Measurements from ENCODE around the gene EFNA4. TPM values are rescaled to one million over a fixed set of nuclear protein-coding genes. Genes with fewer than 3 reads are reported as not detected.

EFNA4 gene
- total and polyA plus RNA-seq, 9 of the 15 experiments (the other 6 are each of a cell fraction or from before 2014, with no cell fraction given), result 0.68 to 7.4 (median 6.1) TPM

DNA sequence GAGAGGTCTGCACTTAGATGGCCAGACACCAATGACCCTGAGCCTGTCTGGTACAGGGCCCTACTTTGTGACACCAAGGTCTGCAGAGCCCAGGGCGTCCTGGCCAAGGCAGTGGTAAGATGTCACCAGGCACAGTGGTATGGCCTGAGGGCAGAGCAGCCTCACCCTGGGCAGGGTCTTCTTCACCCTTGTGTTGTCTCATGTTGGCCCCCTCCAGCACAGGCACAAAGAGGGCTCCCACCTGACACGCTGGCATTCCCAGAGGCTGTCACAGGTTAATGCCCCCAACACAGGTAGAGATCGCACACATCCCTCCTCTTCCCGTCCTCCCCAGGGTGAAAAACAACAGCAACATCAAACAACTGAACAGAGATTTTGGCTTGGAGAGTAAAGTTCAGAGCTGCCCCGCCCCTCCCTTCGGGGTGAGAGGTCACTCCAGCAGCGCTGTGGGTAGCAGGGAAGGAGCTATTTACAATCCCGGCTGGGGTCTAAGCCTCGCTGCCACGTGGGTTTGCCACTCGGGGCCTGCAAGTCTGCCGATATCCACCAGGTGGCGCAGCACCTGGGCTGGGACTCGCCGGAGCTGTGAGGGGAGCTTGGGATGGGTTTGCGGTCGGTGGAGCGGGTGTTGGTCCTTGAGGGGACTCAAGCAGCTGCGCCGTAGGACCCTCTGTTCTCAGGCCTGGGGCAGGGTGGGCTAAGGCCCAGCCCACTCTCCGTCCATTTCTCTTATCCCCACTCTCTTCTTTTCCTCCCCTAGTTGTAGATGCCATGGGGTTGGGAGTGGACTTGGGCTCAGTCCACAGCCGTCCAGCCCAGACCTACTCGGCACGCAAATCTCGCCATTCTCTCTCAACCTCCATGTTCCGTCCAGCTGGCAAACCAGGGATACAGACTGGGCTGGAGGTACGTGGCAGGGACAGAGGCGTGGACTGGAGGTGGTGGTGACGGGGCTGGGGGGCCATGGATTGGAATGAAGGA lies 27.8 kb downstream of the EFNA4 start:
- H3K4me1 ChIP-seq (replicated peaks in 1 of 2; ENCODE audit: control insufficient read depth in 2 of 2, insufficient read depth in 2 of 2, low read length in 2 of 2), result peaks cover 12 to 24% of the 10 kb centered on the region in 2 experiments; a peak in 4 of 5 replicates
- 19% methylated on average over 28 of the region's 29 CpGs for WGBS (ENCODE audit: insufficient coverage, low coverage, missing lambda C conversion rate)
- H3K9me1 ChIP-seq (ENCODE audit: control insufficient read depth, insufficient read depth, low read length), result peaks cover 5% of the 10 kb centered on the region
- intact Hi-C loops (cut with micrococcal nuclease), result loop anchor here (1.0 to 10.0 kb wide), 2 partner anchors 76 to 503 kb away; no protein-coding TSS in a partner anchor
- peak; percentile 79 to 92 (median 82) for DNase-seq (ENCODE audit: extremely low read depth in 1 of 4, low spot score in 3 of 4)
- FAIRE-seq, result peak; percentile 95
- ChIA-PET CTCF (ENCODE audit: low intra/inter-chr PET ratio) (interaction anchor here (0.7 to 2.6 kb wide), 4 partner anchors 29 to 133 kb away, joined by 3 to 59 read pairs (median 5); partner anchors contain the start of gene KRTCAP2), POLR2A (interaction anchor here (0.6 to 1.5 kb wide), 10 partner anchors 11 to 105 kb away, joined by 3 to 9 read pairs (median 3); partner anchors contain the start of genes KRTCAP2 and SLC50A1)
- H3K36me3 ChIP-seq (ENCODE audit: control insufficient read depth, insufficient read depth, low read length), result peaks cover 6% of the 10 kb centered on the region; the same call in 1 of the 3 replicates
- peak overlapping the region; percentile 34 to 87; a peak in 3 of 4 replicates for H3K9ac ChIP-seq (ENCODE audit: insufficient read depth in 1 of 2, low read depth in 2 of 2, low read length in 2 of 2)
- peak overlapping the region; percentile 66 for H3K4me2 ChIP-seq (ENCODE audit: insufficient read depth, low read length)
- in situ Hi-C loops (cut with MboI), result loop anchor here (5.0 to 10.0 kb wide), 2 partner anchors 76 to 503 kb away; no protein-coding TSS in a partner anchor
- H3K79me2 ChIP-seq (ENCODE audit: control insufficient read depth, insufficient read depth, low read length), result no peaks in the 10 kb centered on the region; the same call in 2 of the 3 replicates
- peak; percentile 89 for ATAC-seq
- H3K9me3 ChIP-seq (replicated peaks; ENCODE audit: control insufficient read depth, insufficient read depth, low read depth, low read length), result no peaks in the 10 kb centered on the region
- H3K27me3 ChIP-seq (ENCODE audit: control insufficient read depth in 2 of 2, insufficient read depth in 2 of 2, low read length in 2 of 2), result peaks cover 0 to 3% of the 10 kb centered on the region in 2 experiments; a peak in 1 of 5 replicates
- no TSS peak for BruUV-seq (replicated peaks)
- no peaks in the 10 kb centered on the region for H4K20me1 ChIP-seq (replicated peaks; ENCODE audit: control insufficient read depth, insufficient read depth, low read length)
- H3K4me3 ChIP-seq, result no peak overlapping the region
- H3K27ac ChIP-seq (ENCODE audit: extremely low read depth, low read depth, low read length), result no peak overlapping the region
- H2AFZ ChIP-seq (ENCODE audit: low read depth, low read length), result peak overlapping the region; percentile 99
- no peak for TF ChIP-seq KAT8 (IDR thresholded peaks at IDR 0.05; ENCODE audit: low read depth)
- TF ChIP-seq CCAR2 (IDR thresholded peaks at IDR 0.05; ENCODE audit: low read depth, low read length), result no peak
- no peak for TF ChIP-seq SREBF1 (IDR thresholded peaks at IDR 0.05; ENCODE audit: borderline replicate concordance, low read depth, low read length)
- no peak for TF ChIP-seq SMAD2 (IDR thresholded peaks at IDR 0.05; ENCODE audit: low read depth, low read length)
- TF ChIP-seq POLR3A (IDR thresholded peaks at IDR 0.05; ENCODE audit: borderline replicate concordance, extremely low read depth, insufficient read depth, insufficient read length), result no peak
- TF ChIP-seq ZNF165 (CRISPR knock-in tag; IDR thresholded peaks at IDR 0.05; ENCODE audit: borderline replicate concordance), result no peak
- TF ChIP-seq CHD4 (IDR thresholded peaks at IDR 0.05; ENCODE audit: insufficient read depth, insufficient replicate concordance, low read depth, low read length, poor library complexity, severe bottlenecking), result no peak
- 0 out of 2 replicates have a peak, but pooled peaks have one; percentile 4 for TF ChIP-seq KLF16 (IDR thresholded peaks at IDR 0.05)
- no peak for TF ChIP-seq FOXM1 (IDR thresholded peaks at IDR 0.05; ENCODE audit: low read depth)
- TF ChIP-seq FOXM1 (CRISPR knock-in tag; IDR thresholded peaks at IDR 0.05; ENCODE audit: low read depth), result no peak
- TF ChIP-seq MNT (conservative IDR thresholded peaks at IDR 0.05), result peak; percentile 90 to 92
- TF ChIP-seq HMBOX1 (IDR thresholded peaks at IDR 0.05), result no peak
- TF ChIP-seq, protein P1, sequence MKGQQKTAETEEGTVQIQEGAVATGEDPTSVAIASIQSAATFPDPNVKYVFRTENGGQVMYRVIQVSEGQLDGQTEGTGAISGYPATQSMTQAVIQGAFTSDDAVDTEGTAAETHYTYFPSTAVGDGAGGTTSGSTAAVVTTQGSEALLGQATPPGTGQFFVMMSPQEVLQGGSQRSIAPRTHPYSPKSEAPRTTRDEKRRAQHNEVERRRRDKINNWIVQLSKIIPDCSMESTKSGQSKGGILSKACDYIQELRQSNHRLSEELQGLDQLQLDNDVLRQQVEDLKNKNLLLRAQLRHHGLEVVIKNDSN (CRISPR knock-in tag; IDR thresholded peaks at IDR 0.05), result peak; percentile 82
- TF ChIP-seq ZNF785 (CRISPR knock-in tag; IDR thresholded peaks at IDR 0.05), result no peak
- TF ChIP-seq FOXK2 (conservative IDR thresholded peaks at IDR 0.05 in 1 of 2, IDR thresholded peaks at IDR 0.05 in 1 of 2; ENCODE audit: low read depth in 2 of 2), result peak; percentile 46 to 89; a peak in 2 of 4 replicates
- peak; percentile 33 for TF ChIP-seq HMGN3 (IDR thresholded peaks at IDR 0.05; ENCODE audit: borderline replicate concordance, extremely low read depth, insufficient read length, low read depth, low read length)
- no peak for TF ChIP-seq JUNB (CRISPR knock-in tag; conservative IDR thresholded peaks at IDR 0.05)

All from K562 (cell line).